Glutamatergic neuron (in vitro differentiated cells): Measurements from ENCODE around the gene DUSP10. TPM values are rescaled to one million over a fixed set of nuclear protein-coding genes. Genes with fewer than 3 reads are reported as not detected.

Source experiments
- DNase-seq: peaks from one replicate; pipeline ENCODE4 v3.0.0; 2022
- H3K27ac Mint-ChIP-seq: one replicate; pipeline ENCODE4 v1.8.0; 2020; ENCODE audit warnings: mild to moderate bottlenecking, mixed read lengths, inconsistent platforms; ENCODE audit not compliant: unreplicated experiment
- H3K27me3 Mint-ChIP-seq: one replicate; pipeline ENCODE4 v1.8.0; 2020; ENCODE audit warnings: mild to moderate bottlenecking, moderate library complexity, mixed read lengths, inconsistent platforms; ENCODE audit not compliant: unreplicated experiment
- H3K36me3 Mint-ChIP-seq: one replicate; pipeline ENCODE4 v1.8.0; 2020; ENCODE audit warnings: mild to moderate bottlenecking, mixed read lengths, inconsistent platforms; ENCODE audit not compliant: unreplicated experiment
- H3K4me1 Mint-ChIP-seq: one replicate; pipeline ENCODE4 v1.8.0; 2020; ENCODE audit warnings: mild to moderate bottlenecking, low read depth, mixed read lengths, inconsistent platforms; ENCODE audit not compliant: unreplicated experiment
- H3K4me3 Mint-ChIP-seq: one replicate; pipeline ENCODE4 v1.8.0; 2020; ENCODE audit warnings: mild to moderate bottlenecking, mixed read lengths, inconsistent platforms; ENCODE audit not compliant: unreplicated experiment
- H3K9me3 Mint-ChIP-seq: one replicate; pipeline ENCODE4 v1.8.0; 2020; ENCODE audit warnings: mild to moderate bottlenecking, moderate library complexity, mixed read lengths, inconsistent platforms; ENCODE audit not compliant: unreplicated experiment
- total RNA-seq: library from RNA; stranded (reverse); fragmentation: NEBNext Ultra II Directional; extraction: Animal tissue kit (Norgen Biotek cat#: 25700); gene quantifications from one replicate; pipeline ENCODE4 v1.2.1, GENCODE V29; 2021; ENCODE audit not compliant: unreplicated experiment
- TF ChIP-seq, protein P1 (sequence below): fragments of 200-600 bp; sonication (generic); IDR thresholded peaks from one replicate; pipeline ENCODE4 v1.5.0; 2021; ENCODE audit not compliant: partially characterized antibody, unreplicated experiment

DUSP10 gene
- total RNA-seq, 1 donor from 2014 or later: 21.5 TPM

DNA sequence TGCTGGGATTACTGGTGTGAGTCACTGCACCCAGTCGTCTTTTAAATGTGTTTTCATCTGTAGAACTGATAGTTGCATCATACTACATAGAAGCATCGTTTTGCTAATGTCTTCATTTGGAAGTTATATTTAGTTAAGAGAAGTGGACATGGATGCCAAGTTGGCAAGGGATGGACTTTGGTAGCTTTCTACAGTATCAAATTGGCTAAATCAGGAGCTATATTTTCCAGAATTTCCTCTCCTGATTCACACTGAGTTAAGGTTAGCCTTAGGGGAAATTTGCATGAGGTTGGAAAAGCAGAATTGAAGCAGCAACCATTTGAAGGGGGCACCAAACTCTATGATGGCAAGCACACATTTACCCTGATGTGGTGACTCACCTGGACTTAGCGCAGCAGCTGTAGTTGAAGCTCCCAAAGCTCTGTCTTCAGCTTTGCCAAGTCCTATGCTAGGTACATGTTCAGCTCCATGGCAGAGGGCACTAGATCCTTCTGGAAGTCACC, 43.9 kb downstream of the DUSP10 start:
- Mint-ChIP-seq H3K4me3 (no peak overlapping the region), H3K9me3 (peaks cover 3% of the 10 kb centered on the region), H3K27me3 (no peaks in the 10 kb centered on the region), H3K36me3 (peaks cover 6% of the 10 kb centered on the region), H3K4me1 (peaks cover 13% of the 10 kb centered on the region), H3K27ac (no peak overlapping the region)
- TF ChIP-seq, protein P1, sequence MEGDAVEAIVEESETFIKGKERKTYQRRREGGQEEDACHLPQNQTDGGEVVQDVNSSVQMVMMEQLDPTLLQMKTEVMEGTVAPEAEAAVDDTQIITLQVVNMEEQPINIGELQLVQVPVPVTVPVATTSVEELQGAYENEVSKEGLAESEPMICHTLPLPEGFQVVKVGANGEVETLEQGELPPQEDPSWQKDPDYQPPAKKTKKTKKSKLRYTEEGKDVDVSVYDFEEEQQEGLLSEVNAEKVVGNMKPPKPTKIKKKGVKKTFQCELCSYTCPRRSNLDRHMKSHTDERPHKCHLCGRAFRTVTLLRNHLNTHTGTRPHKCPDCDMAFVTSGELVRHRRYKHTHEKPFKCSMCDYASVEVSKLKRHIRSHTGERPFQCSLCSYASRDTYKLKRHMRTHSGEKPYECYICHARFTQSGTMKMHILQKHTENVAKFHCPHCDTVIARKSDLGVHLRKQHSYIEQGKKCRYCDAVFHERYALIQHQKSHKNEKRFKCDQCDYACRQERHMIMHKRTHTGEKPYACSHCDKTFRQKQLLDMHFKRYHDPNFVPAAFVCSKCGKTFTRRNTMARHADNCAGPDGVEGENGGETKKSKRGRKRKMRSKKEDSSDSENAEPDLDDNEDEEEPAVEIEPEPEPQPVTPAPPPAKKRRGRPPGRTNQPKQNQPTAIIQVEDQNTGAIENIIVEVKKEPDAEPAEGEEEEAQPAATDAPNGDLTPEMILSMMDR: no peak
- no peak for DNase-seq

DNA sequence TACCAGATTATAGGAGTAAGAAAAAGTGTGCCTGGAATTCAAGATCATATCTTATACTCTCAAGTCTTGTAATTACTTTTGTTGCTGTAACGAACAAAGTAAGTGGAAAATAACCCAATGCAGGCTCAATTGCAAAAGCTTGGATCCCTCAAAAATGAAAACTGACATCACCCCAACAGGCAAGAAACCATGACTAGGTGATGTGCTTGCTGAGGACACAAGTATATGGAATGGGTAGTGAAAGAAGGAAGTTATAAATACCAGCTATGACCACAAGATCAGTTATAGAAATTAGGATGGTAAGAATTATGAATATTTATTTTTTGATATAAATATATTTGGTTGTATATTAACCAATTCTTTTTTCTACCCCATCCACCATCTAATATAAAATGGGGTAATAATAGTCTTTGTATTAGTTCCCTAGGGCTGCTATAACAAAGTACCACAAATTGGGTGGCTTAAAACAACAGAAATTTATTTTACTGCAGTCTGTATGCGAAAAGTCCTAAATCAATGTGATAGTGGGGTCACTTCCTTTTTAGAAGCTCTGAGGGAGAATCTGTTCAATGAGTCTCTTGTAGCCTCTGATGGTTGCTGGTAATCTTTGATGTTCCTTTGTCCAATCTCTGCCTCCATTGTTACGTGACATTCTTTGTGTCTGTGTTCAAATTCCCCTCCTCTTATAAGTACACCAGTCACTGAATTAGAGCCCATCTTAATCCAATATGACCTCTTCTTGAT, 45.0 kb downstream of the DUSP10 start:
- Mint-ChIP-seq H3K9me3 (peaks cover 3% of the 10 kb centered on the region), H3K4me3 (no peak overlapping the region), H3K27me3 (no peaks in the 10 kb centered on the region), H3K27ac (no peak overlapping the region), H3K4me1 (peaks cover 10% of the 10 kb centered on the region), H3K36me3 (no peaks in the 10 kb centered on the region)
- TF ChIP-seq, protein P1: no peak
- DNase-seq: no peak

DNA sequence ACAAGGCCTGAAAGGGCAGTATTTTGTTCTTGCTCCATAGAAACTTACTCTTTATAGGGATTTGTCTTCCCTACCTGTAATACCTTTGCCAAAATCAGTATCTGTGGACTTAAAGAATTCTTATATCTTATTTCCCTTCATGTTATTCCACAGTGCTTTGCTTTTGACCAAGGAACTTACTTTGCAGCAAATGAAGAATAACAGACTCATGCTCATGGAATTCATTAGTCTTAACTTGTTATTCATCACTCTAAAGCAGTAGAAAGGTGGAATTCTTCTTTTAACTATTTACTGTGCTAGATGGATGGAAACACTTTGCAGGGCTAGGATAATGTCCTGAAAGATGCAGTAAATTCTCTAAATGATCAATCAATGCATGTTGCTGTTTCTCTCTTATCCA, 45.9 kb downstream of the DUSP10 start:
- peaks cover 3% of the 10 kb centered on the region for H3K9me3 Mint-ChIP-seq
- H3K27ac Mint-ChIP-seq: no peak overlapping the region
- no peaks in the 10 kb centered on the region for H3K27me3 Mint-ChIP-seq
- TF ChIP-seq, protein P1: no peak
- H3K4me1 Mint-ChIP-seq: peaks cover 5% of the 10 kb centered on the region
- no peaks in the 10 kb centered on the region for H3K36me3 Mint-ChIP-seq
- no peak overlapping the region for H3K4me3 Mint-ChIP-seq
- DNase-seq: no peak

DNA sequence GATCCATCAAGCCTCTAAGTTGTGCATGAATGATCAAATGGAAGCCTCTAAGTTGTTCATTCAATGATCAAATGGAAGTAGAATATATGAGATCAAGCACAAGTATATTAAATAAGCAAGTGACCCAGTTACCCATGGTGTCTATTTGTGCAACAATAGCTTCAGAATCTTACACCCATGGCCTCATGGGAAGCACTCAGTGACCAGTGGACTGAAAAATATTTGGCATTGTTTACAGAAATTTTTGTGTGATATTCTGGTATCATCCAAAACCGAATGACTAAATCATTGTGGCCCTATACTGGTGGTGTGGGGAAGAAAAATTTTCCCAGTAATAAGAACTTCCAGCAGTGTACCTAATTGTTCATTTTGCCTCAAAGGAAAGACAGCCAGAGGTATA, 46.6 kb downstream of the DUSP10 start:
- Mint-ChIP-seq H3K4me1 (peaks cover 3% of the 10 kb centered on the region), H3K27me3 (no peaks in the 10 kb centered on the region), H3K36me3 (no peaks in the 10 kb centered on the region), H3K27ac (no peak overlapping the region), H3K9me3 (peaks cover 2% of the 10 kb centered on the region), H3K4me3 (no peak overlapping the region)
- TF ChIP-seq, protein P1: no peak
- no peak for DNase-seq

DNA sequence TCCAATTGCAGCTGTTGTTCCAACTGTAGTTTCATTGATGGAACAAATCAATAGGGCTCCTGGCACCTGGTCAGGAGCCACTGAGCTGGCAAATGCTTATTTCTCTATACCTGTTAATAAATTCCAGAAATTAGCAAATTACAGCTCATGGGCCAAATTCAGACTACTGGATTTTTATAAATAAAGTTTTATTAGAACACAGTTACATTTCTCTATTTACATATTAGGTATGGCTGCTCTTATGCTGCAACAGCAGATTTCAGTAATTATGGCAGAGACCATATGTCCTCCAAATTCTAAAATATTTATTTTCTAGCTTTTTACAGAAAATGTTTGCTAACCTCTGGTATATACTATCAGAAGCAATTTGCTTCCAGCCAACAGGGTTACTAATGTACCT, 47.8 kb downstream of the DUSP10 start:
- no peak overlapping the region for H3K4me3 Mint-ChIP-seq
- peaks cover 3% of the 10 kb centered on the region for H3K4me1 Mint-ChIP-seq
- DNase-seq: no peak
- no peaks in the 10 kb centered on the region for H3K36me3 Mint-ChIP-seq
- no peak overlapping the region for H3K27ac Mint-ChIP-seq
- H3K9me3 Mint-ChIP-seq: peaks cover under 1% of the 10 kb centered on the region
- H3K27me3 Mint-ChIP-seq: no peaks in the 10 kb centered on the region
- TF ChIP-seq, protein P1: no peak
